Adrenal gland (tissue), 5 donors: ENCODE measurements around the gene ADSS1.

Source experiments
- CTCF ChIP-seq, 6 experiments: fragments of 450-650 bp in 4 of 6; fragments of 200-600 bp in 2 of 6; sonication (generic) in 1 of 6; IDR thresholded peaks; 1 replicate in 5 of 6; 2 replicates in 1 of 6; pipeline versions ENCODE4 v1.5.1 to v1.8.0; 2016 to 2021; ENCODE audit warnings: antibody characterized with exemption in 6 of 6, mild to moderate bottlenecking in 2 of 6, moderate library complexity in 1 of 6
- POLR2A ChIP-seq, 2 donors: fragments of 450-650 bp; IDR thresholded peaks; one replicate each; pipeline ENCODE4 v1.6.1; 2017; ENCODE audit warnings: antibody characterized with exemption in 2 of 2, mild to moderate bottlenecking in 2 of 2, moderate library complexity in 1 of 2
- donor health status: DM: no; HTN: no; CAD: no.

GRCh38 chr14:104776481-104776880 lies 52.5 kb downstream of the ADSS1 start:
- TF ChIP-seq CTCF (IDR thresholded peaks at IDR 0.05), result no peak
- TF ChIP-seq POLR2A (IDR thresholded peaks at IDR 0.05), result no peak
